Ishikawa (cell line): ENCODE measurements around the gene PRKCE.

Source experiments
- CEBPB ChIP-seq: IDR thresholded peaks from 2 replicates; pipeline ENCODE4 v1.6.1; 2012
- CREB1 ChIP-seq: IDR thresholded peaks from 2 replicates; pipeline ENCODE4 v1.6.1; 2012; ENCODE audit warnings: low read depth
- EGR1 ChIP-seq: IDR thresholded peaks from 2 replicates; pipeline ENCODE4 v1.6.1; 2012
- EP300 ChIP-seq: IDR thresholded peaks from 2 replicates; pipeline ENCODE4 v1.6.1; 2012; ENCODE audit warnings: borderline replicate concordance
- FOXM1 ChIP-seq: IDR thresholded peaks from 2 replicates; pipeline ENCODE4 v1.6.1; 2012; ENCODE audit warnings: low read depth, borderline replicate concordance
- MAX ChIP-seq: IDR thresholded peaks from 2 replicates; pipeline ENCODE4 v1.6.1; 2012
- NFIC ChIP-seq: IDR thresholded peaks from 2 replicates; pipeline ENCODE4 v1.6.1; 2012
- RAD21 ChIP-seq: IDR thresholded peaks from 2 replicates; pipeline ENCODE4 v1.6.1; 2012; ENCODE audit warnings: low read depth
- REST ChIP-seq: IDR thresholded peaks from 2 replicates; pipeline ENCODE4 v1.6.1; 2012; ENCODE audit warnings: low read depth, mild to moderate bottlenecking
- TAF1 ChIP-seq: IDR thresholded peaks from 2 replicates; pipeline ENCODE4 v1.6.1; 2012; ENCODE audit warnings: low read depth, mild to moderate bottlenecking
- TCF12 ChIP-seq: IDR thresholded peaks from 2 replicates; pipeline ENCODE4 v1.6.1; 2012; ENCODE audit warnings: low read depth
- TEAD4 ChIP-seq: IDR thresholded peaks from 2 replicates; pipeline ENCODE4 v1.6.1; 2012
- YY1 ChIP-seq: IDR thresholded peaks from 2 replicates; pipeline ENCODE4 v1.6.1; 2012; ENCODE audit warnings: low read depth
- ZBTB7A ChIP-seq: IDR thresholded peaks from 2 replicates; pipeline ENCODE4 v1.6.1; 2012; ENCODE audit warnings: low read depth
- TF ChIP-seq, protein P1 (sequence below): IDR thresholded peaks from 2 replicates; pipeline ENCODE4 v1.6.1; 2012

Gene PRKCE

GRCh38 chr2:46013726-46014125, 362.3 kb downstream of the PRKCE start:
- TF ChIP-seq CREB1 (no peak), ZBTB7A (no peak), CEBPB (no peak), REST (no peak), FOXM1 (no peak), NFIC (no peak), YY1 (no peak), TAF1 (no peak), TCF12 (no peak), RAD21 (no peak), EP300 (no peak), EGR1 (no peak), TEAD4 (no peak), MAX (no peak)
- TF ChIP-seq, protein P1, sequence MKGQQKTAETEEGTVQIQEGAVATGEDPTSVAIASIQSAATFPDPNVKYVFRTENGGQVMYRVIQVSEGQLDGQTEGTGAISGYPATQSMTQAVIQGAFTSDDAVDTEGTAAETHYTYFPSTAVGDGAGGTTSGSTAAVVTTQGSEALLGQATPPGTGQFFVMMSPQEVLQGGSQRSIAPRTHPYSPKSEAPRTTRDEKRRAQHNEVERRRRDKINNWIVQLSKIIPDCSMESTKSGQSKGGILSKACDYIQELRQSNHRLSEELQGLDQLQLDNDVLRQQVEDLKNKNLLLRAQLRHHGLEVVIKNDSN: no peak

DNA sequence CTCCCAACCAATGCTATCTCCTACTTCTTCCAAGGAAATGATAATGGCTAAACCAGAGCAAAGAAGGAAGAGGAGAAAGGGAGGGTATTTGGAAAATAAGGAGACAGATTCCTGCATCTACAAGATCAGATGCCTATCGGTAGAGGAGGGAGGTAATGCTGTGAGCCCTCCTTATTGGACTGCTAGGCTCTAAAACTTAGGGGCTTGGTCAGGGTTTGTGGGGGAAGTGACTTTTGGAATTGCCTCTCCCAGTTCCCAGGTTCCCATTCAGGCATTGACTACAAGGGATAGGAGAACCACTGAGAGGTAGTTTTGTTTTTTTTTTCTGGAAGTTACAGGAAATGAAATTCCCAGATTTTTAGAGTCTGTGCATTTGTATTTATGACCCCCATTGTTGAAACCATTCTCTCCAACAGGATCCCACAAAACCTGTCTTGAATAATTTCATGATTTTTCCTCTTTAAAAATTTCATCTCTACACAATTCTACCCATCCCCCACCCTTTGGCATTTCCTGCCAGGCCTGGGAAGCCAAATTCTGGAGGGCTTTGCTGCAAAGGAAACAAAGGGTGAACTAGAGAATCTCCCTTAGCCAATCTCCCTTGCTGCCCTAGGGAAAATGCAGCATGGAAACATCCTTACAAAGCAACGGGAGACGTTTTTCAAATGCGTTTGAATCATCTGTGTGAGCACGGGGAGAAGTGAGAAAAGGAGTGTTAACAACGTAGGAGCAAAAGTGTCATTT, 363.6 kb downstream of the PRKCE start:
- TF ChIP-seq EGR1 (no peak), RAD21 (no peak), CREB1 (no peak), TAF1 (no peak), TCF12 (no peak), REST (no peak), EP300 (no peak), YY1 (no peak), TEAD4 (no peak), FOXM1 (no peak), MAX (no peak), ZBTB7A (no peak), CEBPB (no peak), NFIC (no peak)
- TF ChIP-seq, protein P1: no peak

DNA sequence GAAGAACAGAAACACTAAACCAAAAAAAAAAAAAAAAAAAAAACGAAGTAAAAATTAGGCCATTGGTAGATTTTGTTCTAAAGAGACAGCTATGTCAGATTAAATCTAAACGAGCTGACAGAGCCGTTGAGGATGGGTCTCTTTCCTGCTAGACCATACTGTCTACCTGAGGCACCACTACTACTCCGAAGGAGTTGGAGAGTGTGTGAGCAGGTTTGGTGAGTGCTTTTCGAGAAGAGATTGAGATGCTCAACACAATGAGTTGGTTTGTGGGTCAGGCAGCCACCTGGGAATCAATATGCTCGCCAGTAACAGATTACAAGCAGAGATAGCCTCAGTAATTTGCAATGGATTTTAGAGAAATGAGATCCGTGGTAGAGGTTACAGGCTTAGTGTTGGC, 364.2 kb downstream of the PRKCE start:
- TF ChIP-seq REST (no peak), CREB1 (no peak), YY1 (no peak), TAF1 (no peak), ZBTB7A (no peak), FOXM1 (no peak), TCF12 (no peak), MAX (no peak), CEBPB (no peak), RAD21 (no peak), EP300 (no peak), EGR1 (no peak)
- TF ChIP-seq, protein P1: no peak

DNA sequence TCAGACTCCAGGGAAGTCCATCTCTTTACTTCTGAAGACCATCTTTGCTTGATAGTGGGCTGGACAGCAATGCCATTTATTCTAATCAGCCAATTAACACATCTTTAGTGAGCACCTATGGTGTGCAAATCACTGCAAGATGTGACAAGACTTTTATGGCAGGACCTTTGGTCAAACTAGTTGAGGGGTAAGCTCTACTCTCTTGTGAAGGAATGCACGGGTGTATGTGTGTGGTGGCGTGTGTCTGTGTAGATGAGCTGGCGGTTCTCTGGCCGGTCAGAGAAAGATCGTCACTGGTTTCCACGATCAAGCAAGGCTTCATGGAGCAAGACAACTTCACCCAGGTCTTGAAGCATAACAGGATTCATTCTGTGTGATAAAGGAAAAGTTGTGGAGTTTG, 364.6 kb downstream of the PRKCE start:
- no peak for TF ChIP-seq CEBPB
- no peak for TF ChIP-seq TEAD4
- TF ChIP-seq ZBTB7A: no peak
- TF ChIP-seq NFIC: no peak
- TF ChIP-seq YY1: no peak
- TF ChIP-seq TCF12: no peak
- TF ChIP-seq RAD21: no peak
- no peak for TF ChIP-seq REST
